Erythroblast (primary cell): ENCODE measurements around the gene LEPR.

Source experiments
- GATA1 ChIP-seq: IDR thresholded peaks from 2 replicates; pipeline ENCODE4 v1.6.1; 2011; ENCODE audit warnings: low read depth, mild to moderate bottlenecking, control low read depth, low read length, moderate library complexity
- POLR2A ChIP-seq: IDR thresholded peaks from 2 replicates; pipeline ENCODE4 v1.6.1; 2011; ENCODE audit warnings: mild to moderate bottlenecking, low read length

- no peak for TF ChIP-seq POLR2A
- TF ChIP-seq GATA1, result no peak
Observed at GRCh38 chr1:65393928-65394327, 26.5 kb upstream of the LEPR start.
